AG04450 (cell line): ENCODE measurements around the gene USP49. TPM values are rescaled to one million over a fixed set of nuclear protein-coding genes. Genes with fewer than 3 reads are reported as not detected.
"Not testable (repeated sequence)": the region's sequence is repeated elsewhere in the genome, so short reads cannot be mapped to it uniquely, and the experiment has no call there.

Source experiments
- CTCF ChIA-PET: fragments of 300-600, 350-600 bp; formaldehyde crosslinking; extraction: SDS; loops from one replicate; lab custom pipeline; 2022; ENCODE audit warnings: antibody characterized with exemption, inconsistent platforms; lab: Charles Lee
- POLR2A ChIA-PET: fragments of 350-600 bp; formaldehyde crosslinking; extraction: SDS; loops from one replicate; lab custom pipeline; 2021; ENCODE audit warnings: antibody characterized with exemption, inconsistent platforms; lab: Yijun Ruan, JAX
- DNase-seq: peaks from one replicate; pipeline ENCODE4 v3.0.0-alpha.2; 2011; ENCODE audit warnings: low read depth, low spot score
- H3K27ac ChIP-seq: one replicate; pipeline ENCODE4 v1.5.1; 2012; ENCODE audit warnings: low read depth, low read length, control low read depth
- H3K27me3 ChIP-seq: one replicate; pipeline ENCODE4 v1.6.0; 2012; ENCODE audit warnings: low read length; ENCODE audit not compliant: control insufficient read depth, insufficient read depth
- H3K4me3 ChIP-seq: 2 replicates; pipeline ENCODE4 v1.5.1; 2011; ENCODE audit warnings: mild to moderate bottlenecking, low read depth, low read length, control low read depth
- H3K9me3 ChIP-seq: 2 replicates; pipeline ENCODE4 v1.5.1; 2012; ENCODE audit warnings: low read length; ENCODE audit not compliant: control insufficient read depth, insufficient read depth
- CTCF ChIP-seq: IDR thresholded peaks from 2 replicates; pipeline ENCODE4 v1.5.1; 2011; ENCODE audit warnings: low read depth, low read length, control low read depth, inconsistent platforms
- polyA plus RNA-seq: library from polyadenylated mRNA; depleted of rRNA; stranded (reverse); fragments of >200 nt; gene quantifications from 2 replicates; pipeline ENCODE4 v1.2.3, GENCODE V29; 2011

Gene USP49
- polyA plus RNA-seq, 1 experiment = 3.0 TPM

- no peak for TF ChIP-seq CTCF
- ChIA-PET CTCF (interaction anchor here (0.7 to 2.3 kb wide), 3 partner anchors 18 to 167 kb away, joined by 3 to 15 read pairs (median 3); partner anchors contain the start of gene TOMM6), POLR2A (no interaction called here)
- no peak for DNase-seq
- Histone ChIP-seq H3K9me3 (no peaks in the 10 kb centered on the region; the same call in 1 of the 2 replicates), H3K27ac (no peak overlapping the region), H3K4me3 (no peak overlapping the region), H3K27me3 (no peaks in the 10 kb centered on the region)
Measured at GRCh38 chr6:41769376-41769775, 125.8 kb downstream of the USP49 start.

- Histone ChIP-seq H3K9me3 (no peaks in the 10 kb centered on the region; the same call in 1 of the 2 replicates), H3K27ac (no peak overlapping the region), H3K4me3 (no peak overlapping the region), H3K27me3 (no peaks in the 10 kb centered on the region)
- ChIA-PET CTCF (interaction anchor here (0.7 to 2.3 kb wide), 4 partner anchors 8 to 166 kb away, joined by 3 to 15 read pairs (median 4); partner anchors contain the start of genes TFEB and TOMM6), POLR2A (no interaction called here)
- DNase-seq = no peak
- TF ChIP-seq CTCF = no peak
Measured at GRCh38 chr6:41768545-41769308, 126.4 kb downstream of the USP49 start.

GRCh38 chr6:41767112-41767833 lies 127.9 kb downstream of the USP49 start:
- CTCF ChIA-PET = interaction anchor here (1.2 to 2.3 kb wide), 3 partner anchors 8 to 20 kb away, joined by 3 to 15 read pairs (median 6); partner anchors contain the start of gene TOMM6

GRCh38 chr6:41766043-41766664 lies 129.0 kb downstream of the USP49 start:
- H3K27ac ChIP-seq, H3K27me3 ChIP-seq, H3K4me3 ChIP-seq, DNase-seq, H3K9me3 ChIP-seq, POLR2A ChIA-PET: not testable (repeated sequence)
- CTCF ChIA-PET = interaction anchor here (1.2 kb wide), 1 partner anchor 9 kb away, joined by 3 read pairs; no protein-coding TSS in a partner anchor

More at GRCh38 chr6:41767112-41767833, 127.9 kb downstream of the USP49 start:
- peak; percentile 55 for DNase-seq
- peak overlapping the region; percentile 75 for H3K27ac ChIP-seq
- no peaks in the 10 kb centered on the region; the same call in 1 of the 2 replicates for H3K9me3 ChIP-seq
- H3K4me3 ChIP-seq = no peak overlapping the region
- H3K27me3 ChIP-seq = peaks cover 4% of the 10 kb centered on the region
- POLR2A ChIA-PET = no interaction called here
- TF ChIP-seq CTCF = no peak

DNA sequence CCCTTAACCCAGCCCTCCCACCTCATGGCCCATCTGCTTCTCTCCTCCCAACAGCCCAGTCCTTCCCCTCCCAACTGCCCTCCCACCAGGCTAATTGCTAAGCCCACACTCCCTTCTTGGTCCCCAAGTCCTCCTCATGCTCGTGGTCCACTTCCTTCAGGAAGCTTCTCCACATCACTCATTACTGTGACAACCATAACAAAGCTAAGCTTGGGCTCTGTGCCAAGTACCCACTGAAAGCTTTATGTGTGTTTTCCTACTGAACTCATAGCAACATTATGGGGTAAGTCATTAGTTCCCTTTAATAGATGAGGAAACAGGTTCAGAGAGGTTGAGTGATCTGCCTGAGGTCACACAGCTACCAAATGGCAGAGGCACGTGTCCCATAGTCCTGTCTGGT lies 131.7 kb downstream of the USP49 start:
- CTCF ChIA-PET = interaction anchor here (0.7 to 2.8 kb wide), 3 partner anchors 13 to 281 kb away, joined by 3 to 10 read pairs (median 5); no protein-coding TSS in a partner anchor
- POLR2A ChIA-PET = no interaction called here
- Histone ChIP-seq H3K4me3 (no peak overlapping the region), H3K9me3 (no peaks in the 10 kb centered on the region), H3K27me3 (peaks cover 9% of the 10 kb centered on the region), H3K27ac (no peak overlapping the region)
- no peak for TF ChIP-seq CTCF
- no peak for DNase-seq
